HAP-1 (cell line): Measurements from ENCODE around the gene CFAP97.
A peak's percentile ranks its signal among the peaks of the same experiment; 100 is the strongest.
"Not testable (repeated sequence)": the region's sequence is repeated elsewhere in the genome, so short reads cannot be mapped to it uniquely, and the experiment has no call there.

Source experiments
- DNase-seq, 2 experiments: peaks; one replicate each; pipeline ENCODE4 v3.0.0-alpha.2; 2016 to 2020; ENCODE audit warnings: low spot score in 2 of 2
- H3K27me3 ChIP-seq: fragments of 250-450 bp; sonication (Bioruptor Pico); 2 replicates; pipeline ENCODE4 v1.5.1; 2020; ENCODE audit warnings: low read depth, mild to moderate bottlenecking, moderate library complexity
- H3K36me3 ChIP-seq: fragments of 250-450 bp; sonication (Bioruptor Pico); replicated peaks from 2 replicates; pipeline ENCODE4 v1.5.1; 2020; ENCODE audit warnings: mild to moderate bottlenecking
- H3K4me1 ChIP-seq: fragments of 250-450 bp; sonication (Bioruptor Pico); 2 replicates; pipeline ENCODE4 v1.5.1; 2020; ENCODE audit warnings: mild to moderate bottlenecking
- H3K4me3 ChIP-seq: fragments of 250-450 bp; sonication (Bioruptor Pico); 2 replicates; pipeline ENCODE4 v1.5.1; 2020; ENCODE audit warnings: mild to moderate bottlenecking, moderate library complexity
- H3K9me3 ChIP-seq: fragments of 250-450 bp; sonication (Bioruptor Pico); 2 replicates; pipeline ENCODE4 v1.5.1; 2020; ENCODE audit warnings: mild to moderate bottlenecking, moderate library complexity
- in situ Hi-C: fragments of 300-500 bp; cut with MboI; formaldehyde crosslinking; loops from 3 replicates; pipeline ENCODE4 v1.14.3; 2020; ENCODE audit warnings: low sequenced_read_pairs, inconsistent platforms, mixed read lengths

The CFAP97 gene

GRCh38 chr4:185215261-185215660 is 11.5 kb upstream of the CFAP97 start:
- Histone ChIP-seq H3K36me3 (no peaks in the 10 kb centered on the region), H3K9me3 (no peaks in the 10 kb centered on the region), H3K27me3 (no peaks in the 10 kb centered on the region), H3K4me3 (no peak overlapping the region), H3K4me1 (peaks cover 31% of the 10 kb centered on the region)
- in situ Hi-C loops = no loop called here
- peak; percentile 38 to 76 for DNase-seq

- in situ Hi-C loops = no loop called here
- no peak for DNase-seq
- H3K9me3 ChIP-seq = no peaks in the 10 kb centered on the region
- peaks cover 20% of the 10 kb centered on the region for H3K4me1 ChIP-seq
- no peak overlapping the region for H3K4me3 ChIP-seq
- no peaks in the 10 kb centered on the region for H3K27me3 ChIP-seq
- H3K36me3 ChIP-seq = no peaks in the 10 kb centered on the region
Measured at GRCh38 chr4:185213877-185214276, 10.1 kb upstream of the CFAP97 start.

- in situ Hi-C loops = no loop called here
- Histone ChIP-seq H3K4me3 (no peak overlapping the region), H3K27me3 (no peaks in the 10 kb centered on the region)
Measured at GRCh38 chr4:185212581-185212980, 8.8 kb upstream of the CFAP97 start.

GRCh38 chr4:185211641-185212040 is 7.8 kb upstream of the CFAP97 start:
- Histone ChIP-seq H3K36me3 (no peaks in the 10 kb centered on the region), H3K27me3 (no peaks in the 10 kb centered on the region), H3K4me1 (peaks cover 11% of the 10 kb centered on the region), H3K9me3 (no peaks in the 10 kb centered on the region), H3K4me3 (no peak overlapping the region)
- no peak for DNase-seq
- in situ Hi-C loops = no loop called here

More at GRCh38 chr4:185212581-185212980, 8.8 kb upstream of the CFAP97 start:
- Histone ChIP-seq H3K36me3 (no peaks in the 10 kb centered on the region), H3K4me1 (peaks cover 19% of the 10 kb centered on the region), H3K9me3 (no peaks in the 10 kb centered on the region)
- no peak for DNase-seq

GRCh38 chr4:185211035-185211434 is 7.2 kb upstream of the CFAP97 start:
- Histone ChIP-seq H3K9me3 (no peaks in the 10 kb centered on the region), H3K27me3 (no peaks in the 10 kb centered on the region), H3K4me3 (peak overlapping the region; percentile 58), H3K4me1 (peaks cover 11% of the 10 kb centered on the region), H3K36me3 (no peaks in the 10 kb centered on the region)
- no peak for DNase-seq
- in situ Hi-C loops = no loop called here

- H3K4me1 ChIP-seq = peaks cover 9% of the 10 kb centered on the region
- DNase-seq = peak in 1 of 2 experiments; percentile 51
Measured at GRCh38 chr4:185210102-185210981, 6.5 kb upstream of the CFAP97 start.

GRCh38 chr4:185209852-185210101 is 6.0 kb upstream of the CFAP97 start:
- not testable (repeated sequence) for H3K27me3 ChIP-seq, H3K36me3 ChIP-seq, DNase-seq, H3K4me1 ChIP-seq, H3K9me3 ChIP-seq
- peak overlapping the region; percentile 58 for H3K4me3 ChIP-seq
- in situ Hi-C loops = loop anchor here (10.0 kb wide), 1 partner anchor 185 kb away; the partner anchor contains the start of genes ANKRD37 and LRP2BP

More at GRCh38 chr4:185210102-185210981, 6.5 kb upstream of the CFAP97 start:
- in situ Hi-C loops = no loop called here
- H3K4me3 ChIP-seq = peak overlapping the region; percentile 58
- H3K9me3 ChIP-seq = no peaks in the 10 kb centered on the region
- H3K36me3 ChIP-seq = no peaks in the 10 kb centered on the region
- H3K27me3 ChIP-seq = no peaks in the 10 kb centered on the region

- H3K36me3 ChIP-seq = no peaks in the 10 kb centered on the region
- H3K4me1 ChIP-seq = peaks cover 2% of the 10 kb centered on the region
- H3K27me3 ChIP-seq = no peaks in the 10 kb centered on the region
- DNase-seq = peak; percentile 69 to 89
- in situ Hi-C loops = loop anchor here (10.0 kb wide), 1 partner anchor 186 kb away; the partner anchor contains the start of genes ANKRD37 and LRP2BP
- no peaks in the 10 kb centered on the region for H3K9me3 ChIP-seq
- H3K4me3 ChIP-seq = peak within 1 kb of the TSS; percentile 58
Measured at GRCh38 chr4:185209031-185209851, 5.4 kb upstream of the CFAP97 start, which contains the start of gene SNX25. SNX25 (plus strand) TSS chr4:185209598; CDS start chr4:185209827, 229 bp downstream.

GRCh38 chr4:185207466-185207865 is 3.7 kb upstream of the CFAP97 start:
- Histone ChIP-seq H3K36me3 (no peaks in the 10 kb centered on the region), H3K4me1 (peaks cover 11% of the 10 kb centered on the region), H3K27me3 (no peaks in the 10 kb centered on the region), H3K9me3 (no peaks in the 10 kb centered on the region), H3K4me3 (no peak overlapping the region)
- in situ Hi-C loops = loop anchor here (10.0 kb wide), 1 partner anchor 187 kb away; the partner anchor contains the start of genes ANKRD37 and LRP2BP
- DNase-seq = no peak

- H3K4me3 ChIP-seq = no peak overlapping the region
- no peak for DNase-seq
- H3K27me3 ChIP-seq = no peaks in the 10 kb centered on the region
- in situ Hi-C loops = loop anchor here (10.0 kb wide), 1 partner anchor 189 kb away; the partner anchor contains the start of genes ANKRD37 and LRP2BP
- H3K36me3 ChIP-seq = no peaks in the 10 kb centered on the region
- H3K4me1 ChIP-seq = peaks cover 16% of the 10 kb centered on the region
- H3K9me3 ChIP-seq = no peaks in the 10 kb centered on the region
Measured at GRCh38 chr4:185205697-185206342, 2.0 kb upstream of the CFAP97 start.

GRCh38 chr4:185205073-185205472 is 1.3 kb upstream of the CFAP97 start:
- in situ Hi-C loops = loop anchor here (10.0 kb wide), 1 partner anchor 190 kb away; the partner anchor contains the start of genes ANKRD37 and LRP2BP

GRCh38 chr4:185204238-185204910 is 574 bp upstream of the CFAP97 start:
- peaks cover 16% of the 10 kb centered on the region for H3K4me1 ChIP-seq
- in situ Hi-C loops = loop anchor here (10.0 kb wide), 1 partner anchor 190 kb away; the partner anchor contains the start of genes ANKRD37 and LRP2BP
- no peaks in the 10 kb centered on the region for H3K36me3 ChIP-seq
- peak overlapping the region; percentile 43 for H3K4me3 ChIP-seq
- peak in 1 of 2 experiments; percentile 47 for DNase-seq
- no peaks in the 10 kb centered on the region for H3K9me3 ChIP-seq
- no peaks in the 10 kb centered on the region for H3K27me3 ChIP-seq

More at GRCh38 chr4:185205073-185205472, 1.3 kb upstream of the CFAP97 start:
- H3K27me3 ChIP-seq, H3K36me3 ChIP-seq, DNase-seq, H3K4me3 ChIP-seq, H3K9me3 ChIP-seq: not testable (repeated sequence)
- peaks cover 16% of the 10 kb centered on the region for H3K4me1 ChIP-seq
